Measurements from ENCODE around the gene TAF9B. TPM values are rescaled to one million over a fixed set of nuclear protein-coding genes. Genes with fewer than 3 reads are reported as not detected.
"Not testable (repeated sequence)": the region's sequence is repeated elsewhere in the genome, so short reads cannot be mapped to it uniquely, and the experiment has no call there.

Gene TAF9B
- 21.6 and 23.0 TPM in 2 replicates for total RNA-seq

- intact Hi-C loops (cut with micrococcal nuclease), result loop anchor here (1.0 to 10.0 kb wide), 8 partner anchors 33 to 1225 kb away; partner anchors contain the start of genes CYSLTR1, ITM2A and P2RY10
These were observed at the start of gene TAF9B for GRCh38 chrX:78139160-78140123. Gene TAF9B, minus strand, starts transcription at chrX:78139650. Its CDS starts 39 bp downstream, at chrX:78139611.

- intact Hi-C loops (cut with micrococcal nuclease), result no loop called here
These were observed 43.4 kb upstream of the TAF9B start for GRCh38 chrX:78182881-78183280.

- intact Hi-C loops (cut with micrococcal nuclease), result no loop called here
These were observed 41.9 kb upstream of the TAF9B start for GRCh38 chrX:78181307-78181706.

- intact Hi-C loops (cut with micrococcal nuclease), result no loop called here
These were observed 28.6 kb upstream of the TAF9B start for GRCh38 chrX:78168065-78168464.

- intact Hi-C loops (cut with micrococcal nuclease), result no loop called here
These were observed 26.0 kb upstream of the TAF9B start for GRCh38 chrX:78165425-78165824.

- intact Hi-C loops (cut with micrococcal nuclease), result not testable (repeated sequence)
These were observed 23.7 kb upstream of the TAF9B start for GRCh38 chrX:78163175-78163574.

GRCh38 chrX:78160711-78161110 is 21.3 kb upstream of the TAF9B start:
- intact Hi-C loops (cut with micrococcal nuclease), result not testable (repeated sequence)

GRCh38 chrX:78157846-78158245 is 18.4 kb upstream of the TAF9B start:
- intact Hi-C loops (cut with micrococcal nuclease), result not testable (repeated sequence)

- intact Hi-C loops (cut with micrococcal nuclease), result not testable (repeated sequence)
These were observed 17.9 kb upstream of the TAF9B start for GRCh38 chrX:78157373-78157772.

GRCh38 chrX:78147002-78147540 is 7.6 kb upstream of the TAF9B start:
- intact Hi-C loops (cut with micrococcal nuclease), result not testable (repeated sequence)

- intact Hi-C loops (cut with micrococcal nuclease), result no loop called here
These were observed 756 bp upstream of the TAF9B start for GRCh38 chrX:78140206-78140605.

GRCh38 chrX:78133238-78133960 is 6.1 kb downstream of the TAF9B start:
- intact Hi-C loops (cut with micrococcal nuclease), result loop anchor here (10.0 kb wide), 1 partner anchor 1231 kb away; the partner anchor contains the start of gene ITM2A

GRCh38 chrX:78131117-78131516 is 8.3 kb downstream of the TAF9B start:
- intact Hi-C loops (cut with micrococcal nuclease), result loop anchor here (10.0 kb wide), 1 partner anchor 1234 kb away; the partner anchor contains the start of gene ITM2A

GRCh38 chrX:78130396-78130795 is 9.1 kb downstream of the TAF9B start:
- intact Hi-C loops (cut with micrococcal nuclease), result loop anchor here (10.0 kb wide), 1 partner anchor 1234 kb away; the partner anchor contains the start of gene ITM2A

GRCh38 chrX:78129714-78130113 is 9.7 kb downstream of the TAF9B start:
- intact Hi-C loops (cut with micrococcal nuclease), result loop anchor here (10.0 kb wide), 1 partner anchor 1235 kb away; the partner anchor contains the start of gene ITM2A

GRCh38 chrX:78125781-78126180 is 13.7 kb downstream of the TAF9B start:
- intact Hi-C loops (cut with micrococcal nuclease), result not testable (repeated sequence)

- intact Hi-C loops (cut with micrococcal nuclease), result no loop called here
These were observed 14.3 kb downstream of the TAF9B start for GRCh38 chrX:78125148-78125547.

GRCh38 chrX:78124307-78124706 is 15.1 kb downstream of the TAF9B start:
- intact Hi-C loops (cut with micrococcal nuclease), result loop anchor here (1.0 to 5.0 kb wide), 3 partner anchors 431 to 958 kb away; no protein-coding TSS in a partner anchor

GRCh38 chrX:78123190-78123589 is 16.3 kb downstream of the TAF9B start:
- intact Hi-C loops (cut with micrococcal nuclease), result loop anchor here (2.0 to 5.0 kb wide), 3 partner anchors 14 to 959 kb away; no protein-coding TSS in a partner anchor

- intact Hi-C loops (cut with micrococcal nuclease), result loop anchor here (5.0 kb wide), 2 partner anchors 768 to 963 kb away; no protein-coding TSS in a partner anchor
These were observed 19.8 kb downstream of the TAF9B start for GRCh38 chrX:78119521-78120227.

Data from T-helper 1 cell treated with Interleukin-12 subunit alpha and Interleukin-12 subunit beta and Interleukin-4 antibody, amounts not matched to agents 30 ng/mL and 1 ng/mL, for 36 hours (primary cell).